ENCODE data around the gene MRPL30. TPM values are rescaled to one million over a fixed set of nuclear protein-coding genes. Genes with fewer than 3 reads are reported as not detected.
"Not testable (repeated sequence)": the region's sequence is repeated elsewhere in the genome, so short reads cannot be mapped to it uniquely, and the experiment has no call there.

The MRPL30 gene
- total RNA-seq, 1 donor from 2014 or later: 29.0 TPM

GRCh38 chr2:99158599-99158998 lies 22.4 kb upstream of the MRPL30 start:
- H3K36me3 Mint-ChIP-seq (ENCODE audit: low read depth): peaks cover 21% of the 10 kb centered on the region
- peaks cover 31% of the 10 kb centered on the region for H3K4me1 Mint-ChIP-seq
- DNase-seq: no peak
- no peak overlapping the region for H3K27ac Mint-ChIP-seq
- H3K27me3 Mint-ChIP-seq: no peaks in the 10 kb centered on the region
- no peak overlapping the region for H3K4me3 Mint-ChIP-seq
- H3K9me3 Mint-ChIP-seq: no peaks in the 10 kb centered on the region
- intact Hi-C loops (cut with micrococcal nuclease): loop anchor here (10.0 kb wide), 2 partner anchors 494 to 714 kb away; partner anchors contain the start of gene INPP4A

GRCh38 chr2:99159594-99159993 lies 21.4 kb upstream of the MRPL30 start:
- intact Hi-C loops (cut with micrococcal nuclease): loop anchor here (10.0 kb wide), 2 partner anchors 495 to 715 kb away; partner anchors contain the start of gene INPP4A

GRCh38 chr2:99166218-99166617 lies 14.8 kb upstream of the MRPL30 start:
- DNase-seq: no peak
- intact Hi-C loops (cut with micrococcal nuclease): no loop called here
- Mint-ChIP-seq H3K36me3 (ENCODE audit: low read depth) (peaks cover 53% of the 10 kb centered on the region), H3K9me3 (no peaks in the 10 kb centered on the region), H3K4me1 (peaks cover 14% of the 10 kb centered on the region), H3K27me3 (no peaks in the 10 kb centered on the region), H3K4me3 (no peak overlapping the region), H3K27ac (no peak overlapping the region)

More at GRCh38 chr2:99159594-99159993, 21.4 kb upstream of the MRPL30 start:
- no peak overlapping the region for H3K27ac Mint-ChIP-seq
- H3K4me3 Mint-ChIP-seq: no peak overlapping the region
- no peak for DNase-seq
- H3K4me1 Mint-ChIP-seq: peaks cover 26% of the 10 kb centered on the region
- H3K36me3 Mint-ChIP-seq (ENCODE audit: low read depth): peaks cover 22% of the 10 kb centered on the region
- H3K9me3 Mint-ChIP-seq: no peaks in the 10 kb centered on the region
- no peaks in the 10 kb centered on the region for H3K27me3 Mint-ChIP-seq

- Mint-ChIP-seq H3K27me3 (no peaks in the 10 kb centered on the region), H3K4me3 (no peak overlapping the region), H3K36me3 (ENCODE audit: low read depth) (peaks cover 63% of the 10 kb centered on the region), H3K27ac (no peak overlapping the region), H3K9me3 (no peaks in the 10 kb centered on the region), H3K4me1 (peaks cover 16% of the 10 kb centered on the region)
- no peak for DNase-seq
- intact Hi-C loops (cut with micrococcal nuclease): no loop called here
Measured at GRCh38 chr2:99169534-99169933, 11.4 kb upstream of the MRPL30 start.

GRCh38 chr2:99171377-99172140 lies 9.4 kb upstream of the MRPL30 start:
- H3K4me3 Mint-ChIP-seq: no peak overlapping the region
- DNase-seq: no peak
- no peak overlapping the region for H3K27ac Mint-ChIP-seq
- H3K9me3 Mint-ChIP-seq: no peaks in the 10 kb centered on the region
- H3K27me3 Mint-ChIP-seq: no peaks in the 10 kb centered on the region
- H3K4me1 Mint-ChIP-seq: peaks cover 21% of the 10 kb centered on the region
- peaks cover 58% of the 10 kb centered on the region for H3K36me3 Mint-ChIP-seq (ENCODE audit: low read depth)
- intact Hi-C loops (cut with micrococcal nuclease): loop anchor here (10.0 kb wide), 1 partner anchor 337 kb away; no protein-coding TSS in a partner anchor

GRCh38 chr2:99181624-99182000 lies 628 bp downstream of the MRPL30 start:
- no peaks in the 10 kb centered on the region for H3K27me3 Mint-ChIP-seq
- intact Hi-C loops (cut with micrococcal nuclease): loop anchor here (1.0 to 10.0 kb wide), 8 partner anchors 27 to 1823 kb away; partner anchors contain the start of genes C2orf15, COA5, COX5B and LIPT1
- H3K4me3 Mint-ChIP-seq: peak overlapping the region; percentile 100
- H3K4me1 Mint-ChIP-seq: peaks cover 43% of the 10 kb centered on the region
- no peaks in the 10 kb centered on the region for H3K9me3 Mint-ChIP-seq
- H3K27ac Mint-ChIP-seq: peak overlapping the region; percentile 97
- no peak for DNase-seq
- peaks cover 20% of the 10 kb centered on the region for H3K36me3 Mint-ChIP-seq (ENCODE audit: low read depth)

GRCh38 chr2:99183025-99183424 lies 2.0 kb downstream of the MRPL30 start:
- intact Hi-C loops (cut with micrococcal nuclease): loop anchor here (5.0 to 10.0 kb wide), 4 partner anchors 116 to 1822 kb away; partner anchors contain the start of genes COA5, COX5B, RPL31 and UNC50
- Mint-ChIP-seq H3K9me3 (no peaks in the 10 kb centered on the region), H3K4me1 (peaks cover 37% of the 10 kb centered on the region), H3K27ac (no peak overlapping the region), H3K27me3 (no peaks in the 10 kb centered on the region), H3K36me3 (ENCODE audit: low read depth) (peaks cover 15% of the 10 kb centered on the region), H3K4me3 (peak overlapping the region; percentile 6)
- no peak for DNase-seq

- H3K9me3 Mint-ChIP-seq: no peaks in the 10 kb centered on the region
- intact Hi-C loops (cut with micrococcal nuclease): loop anchor here (5.0 to 10.0 kb wide), 4 partner anchors 118 to 1820 kb away; partner anchors contain the start of genes COA5, COX5B, RPL31 and UNC50
- peaks cover 24% of the 10 kb centered on the region for H3K4me1 Mint-ChIP-seq
Measured at GRCh38 chr2:99184811-99185210, 3.8 kb downstream of the MRPL30 start.

GRCh38 chr2:99187011-99187410 lies 6.0 kb downstream of the MRPL30 start:
- H3K27me3 Mint-ChIP-seq: no peaks in the 10 kb centered on the region
- intact Hi-C loops (cut with micrococcal nuclease): loop anchor here (10.0 kb wide), 1 partner anchor 1818 kb away; the partner anchor contains the start of gene RPL31
- DNase-seq: no peak
- peaks cover 27% of the 10 kb centered on the region for H3K36me3 Mint-ChIP-seq (ENCODE audit: low read depth)
- no peaks in the 10 kb centered on the region for H3K9me3 Mint-ChIP-seq
- H3K4me3 Mint-ChIP-seq: no peak overlapping the region
- peaks cover 15% of the 10 kb centered on the region for H3K4me1 Mint-ChIP-seq
- no peak overlapping the region for H3K27ac Mint-ChIP-seq

More at GRCh38 chr2:99184811-99185210, 3.8 kb downstream of the MRPL30 start:
- no peaks in the 10 kb centered on the region for H3K27me3 Mint-ChIP-seq
- H3K36me3 Mint-ChIP-seq (ENCODE audit: low read depth): peaks cover 19% of the 10 kb centered on the region
- H3K27ac Mint-ChIP-seq: no peak overlapping the region
- H3K4me3 Mint-ChIP-seq: no peak overlapping the region
- DNase-seq: no peak

- Mint-ChIP-seq H3K4me3 (no peak overlapping the region), H3K27me3 (no peaks in the 10 kb centered on the region), H3K27ac (no peak overlapping the region), H3K36me3 (ENCODE audit: low read depth) (peaks cover 38% of the 10 kb centered on the region), H3K9me3 (no peaks in the 10 kb centered on the region), H3K4me1 (peaks cover 11% of the 10 kb centered on the region)
- intact Hi-C loops (cut with micrococcal nuclease): loop anchor here (10.0 kb wide), 1 partner anchor 1816 kb away; the partner anchor contains the start of gene RPL31
- DNase-seq: no peak
Measured at GRCh38 chr2:99188357-99188756, 7.4 kb downstream of the MRPL30 start.

- no peak for DNase-seq
- Mint-ChIP-seq H3K4me1 (peaks cover 7% of the 10 kb centered on the region), H3K4me3 (no peak overlapping the region), H3K27me3 (no peaks in the 10 kb centered on the region), H3K27ac (no peak overlapping the region), H3K9me3 (no peaks in the 10 kb centered on the region), H3K36me3 (ENCODE audit: low read depth) (peaks cover 45% of the 10 kb centered on the region)
- intact Hi-C loops (cut with micrococcal nuclease): no loop called here
Measured at GRCh38 chr2:99190548-99190947, 9.6 kb downstream of the MRPL30 start.

GRCh38 chr2:99192364-99192763 lies 11.4 kb downstream of the MRPL30 start:
- H3K36me3 Mint-ChIP-seq (ENCODE audit: low read depth): peaks cover 52% of the 10 kb centered on the region
- H3K27ac Mint-ChIP-seq; H3K27me3 Mint-ChIP-seq; H3K9me3 Mint-ChIP-seq; H3K4me3 Mint-ChIP-seq; intact Hi-C loops (cut with micrococcal nuclease); H3K4me1 Mint-ChIP-seq; DNase-seq: not testable (repeated sequence)

- DNase-seq: no peak
- Mint-ChIP-seq H3K27me3 (no peaks in the 10 kb centered on the region), H3K4me3 (no peak overlapping the region), H3K9me3 (peaks cover 4% of the 10 kb centered on the region), H3K4me1 (no peaks in the 10 kb centered on the region), H3K27ac (no peak overlapping the region), H3K36me3 (ENCODE audit: low read depth) (peaks cover 20% of the 10 kb centered on the region)
- intact Hi-C loops (cut with micrococcal nuclease): no loop called here
Measured at GRCh38 chr2:99198103-99198841, 17.3 kb downstream of the MRPL30 start.

Data from activated CD4-positive, alpha-beta T cell treated with anti-CD3 and anti-CD28 coated beads, Interleukin-2, amount 10 ng/mL, durations not matched to agents 24 days and 14 days (primary cell).